ENCODE data around the gene SIDT2.

GRCh38 chr11:117194267-117194666 lies 15.7 kb downstream of the SIDT2 start:
- TF ChIP-seq POLR2A (IDR thresholded peaks at IDR 0.05; ENCODE audit: low read depth, low read length) (no peak), CTCF (IDR thresholded peaks at IDR 0.05; ENCODE audit: extremely low read depth in 1 of 2, insufficient read depth in 1 of 2, low read depth in 1 of 2, low read length in 2 of 2) (no peak), JUN (IDR thresholded peaks at IDR 0.05; ENCODE audit: borderline replicate concordance, insufficient read depth, insufficient read length, low read depth) (no peak), FOS (IDR thresholded peaks at IDR 0.05; ENCODE audit: borderline replicate concordance, insufficient read depth, low read length) (no peak), EZH2 (IDR thresholded peaks at IDR 0.05; ENCODE audit: borderline replicate concordance, low read depth, low read length, severe bottlenecking) (no peak), MAX (IDR thresholded peaks at IDR 0.05; ENCODE audit: insufficient read depth, insufficient read length) (no peak), POLR2AphosphoS5 (IDR thresholded peaks at IDR 0.05; ENCODE audit: insufficient read depth, low read depth, low read length) (no peak), MYC (IDR thresholded peaks at IDR 0.05; ENCODE audit: low read depth, low read length) (no peak), GATA2 (IDR thresholded peaks at IDR 0.05; ENCODE audit: insufficient read depth, insufficient read length, low read depth, low read length) (no peak)

Data from endothelial cell of umbilical vein (primary cell).